ENCODE results near the gene ACOXL.
A peak's percentile ranks its signal among the peaks of the same experiment; 100 is the strongest.

ACOXL gene

GRCh38 chr2:111167076-111167862, 434.9 kb downstream of the ACOXL start:
- in situ Hi-C loops (cut with MboI; ENCODE audit: low sequenced_read_pairs, unreplicated experiment): no loop called here
- DNase-seq (ENCODE audit: low spot score): peak; percentile 49
- TF ChIP-seq, protein P1, sequence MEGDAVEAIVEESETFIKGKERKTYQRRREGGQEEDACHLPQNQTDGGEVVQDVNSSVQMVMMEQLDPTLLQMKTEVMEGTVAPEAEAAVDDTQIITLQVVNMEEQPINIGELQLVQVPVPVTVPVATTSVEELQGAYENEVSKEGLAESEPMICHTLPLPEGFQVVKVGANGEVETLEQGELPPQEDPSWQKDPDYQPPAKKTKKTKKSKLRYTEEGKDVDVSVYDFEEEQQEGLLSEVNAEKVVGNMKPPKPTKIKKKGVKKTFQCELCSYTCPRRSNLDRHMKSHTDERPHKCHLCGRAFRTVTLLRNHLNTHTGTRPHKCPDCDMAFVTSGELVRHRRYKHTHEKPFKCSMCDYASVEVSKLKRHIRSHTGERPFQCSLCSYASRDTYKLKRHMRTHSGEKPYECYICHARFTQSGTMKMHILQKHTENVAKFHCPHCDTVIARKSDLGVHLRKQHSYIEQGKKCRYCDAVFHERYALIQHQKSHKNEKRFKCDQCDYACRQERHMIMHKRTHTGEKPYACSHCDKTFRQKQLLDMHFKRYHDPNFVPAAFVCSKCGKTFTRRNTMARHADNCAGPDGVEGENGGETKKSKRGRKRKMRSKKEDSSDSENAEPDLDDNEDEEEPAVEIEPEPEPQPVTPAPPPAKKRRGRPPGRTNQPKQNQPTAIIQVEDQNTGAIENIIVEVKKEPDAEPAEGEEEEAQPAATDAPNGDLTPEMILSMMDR (IDR thresholded peaks at IDR 0.05; ENCODE audit: borderline replicate concordance, control extremely low read depth, extremely low read depth, insufficient read depth, missing control alignments): no peak

DNA sequence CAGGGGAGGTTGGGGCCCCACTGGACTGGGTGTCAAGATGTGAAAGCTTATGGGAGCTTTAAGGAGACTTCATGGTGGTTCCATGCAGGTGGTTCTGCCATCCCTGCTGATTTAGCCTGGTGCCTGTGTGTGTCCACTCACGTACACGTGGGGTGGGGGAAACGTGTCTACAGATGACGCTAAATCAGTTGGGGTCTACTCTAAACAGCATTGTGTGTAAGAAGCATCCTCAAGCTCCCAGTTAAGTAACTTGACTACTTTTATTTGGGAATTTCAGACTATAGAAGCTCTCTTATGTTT, 435.4 kb downstream of the ACOXL start:
- TF ChIP-seq, protein P1 (IDR thresholded peaks at IDR 0.05; ENCODE audit: borderline replicate concordance, control extremely low read depth, extremely low read depth, insufficient read depth, missing control alignments): no peak
- no peak for DNase-seq (ENCODE audit: low spot score)
- in situ Hi-C loops (cut with MboI; ENCODE audit: low sequenced_read_pairs, unreplicated experiment): no loop called here

All from GM13976 (cell line).